Measurements from ENCODE around the gene PPP1R37. TPM values are rescaled to one million over a fixed set of nuclear protein-coding genes. Genes with fewer than 3 reads are reported as not detected.
A peak's percentile ranks its signal among the peaks of the same experiment; 100 is the strongest.
"Not testable (repeated sequence)": the region's sequence is repeated elsewhere in the genome, so short reads cannot be mapped to it uniquely, and the experiment has no call there.

PPP1R37 gene
- polyA plus RNA-seq, 4 donors = 19.4 to 36.6 (median 32.4) TPM

- peak; percentile 98 to 99 (median 98) for DNase-seq (ENCODE audit: low read depth in 4 of 4, low spot score in 2 of 4)
Observed at GRCh38 chr19:45091031-45091923, 1.7 kb upstream of the PPP1R37 start.

GRCh38 chr19:45094137-45094536, 1.2 kb downstream of the PPP1R37 start:
- DNase-seq (ENCODE audit: low read depth in 4 of 4, low spot score in 2 of 4) = no peak

- no peak for DNase-seq (ENCODE audit: low read depth in 4 of 4, low spot score in 2 of 4)
Observed at GRCh38 chr19:45094707-45095106, 1.7 kb downstream of the PPP1R37 start.

- DNase-seq (ENCODE audit: low read depth in 4 of 4, low spot score in 2 of 4) = no peak
Observed at GRCh38 chr19:45095496-45096413, 2.8 kb downstream of the PPP1R37 start.

- no peak for DNase-seq (ENCODE audit: low read depth in 4 of 4, low spot score in 2 of 4)
Observed at GRCh38 chr19:45096700-45097099, 3.7 kb downstream of the PPP1R37 start.

GRCh38 chr19:45097450-45097775, 4.4 kb downstream of the PPP1R37 start:
- no peak for DNase-seq (ENCODE audit: low read depth in 4 of 4, low spot score in 2 of 4)

GRCh38 chr19:45097776-45098520, 5.0 kb downstream of the PPP1R37 start:
- no peak for DNase-seq (ENCODE audit: low read depth in 4 of 4, low spot score in 2 of 4)

GRCh38 chr19:45098521-45099466, 5.8 kb downstream of the PPP1R37 start:
- no peak for DNase-seq (ENCODE audit: low read depth in 4 of 4, low spot score in 2 of 4)

GRCh38 chr19:45099467-45100191, 6.7 kb downstream of the PPP1R37 start:
- no peak for DNase-seq (ENCODE audit: low read depth in 4 of 4, low spot score in 2 of 4)

- DNase-seq (ENCODE audit: low read depth in 4 of 4, low spot score in 2 of 4) = no peak
Observed at GRCh38 chr19:45100201-45100600, 7.2 kb downstream of the PPP1R37 start.

GRCh38 chr19:45100846-45101252, 7.9 kb downstream of the PPP1R37 start:
- DNase-seq (ENCODE audit: low read depth in 4 of 4, low spot score in 2 of 4) = no peak

- DNase-seq (ENCODE audit: low read depth in 4 of 4, low spot score in 2 of 4) = no peak
Observed at GRCh38 chr19:45101806-45102205, 8.8 kb downstream of the PPP1R37 start.

- no peak for DNase-seq (ENCODE audit: low read depth in 4 of 4, low spot score in 2 of 4)
Observed at GRCh38 chr19:45102481-45102880, 9.5 kb downstream of the PPP1R37 start.

GRCh38 chr19:45103156-45103507, 10.2 kb downstream of the PPP1R37 start:
- no peak for DNase-seq (ENCODE audit: low read depth in 4 of 4, low spot score in 2 of 4)

GRCh38 chr19:45103508-45104319, 10.7 kb downstream of the PPP1R37 start:
- no peak for DNase-seq (ENCODE audit: low read depth in 4 of 4, low spot score in 2 of 4)

GRCh38 chr19:45104658-45105349, 11.8 kb downstream of the PPP1R37 start:
- no peak for DNase-seq (ENCODE audit: low read depth in 4 of 4, low spot score in 2 of 4)

- not testable (repeated sequence) for DNase-seq (ENCODE audit: low read depth in 4 of 4, low spot score in 2 of 4)
Observed at GRCh38 chr19:45106363-45106762, 13.4 kb downstream of the PPP1R37 start.
